GM18508 (cell line): ENCODE results near the gene FHOD3.
"Not testable (repeated sequence)": the region's sequence is repeated elsewhere in the genome, so short reads cannot be mapped to it uniquely, and the experiment has no call there.

Source experiments
- ATAC-seq: cut with Tn5 transposase; IDR thresholded peaks from one replicate; pipeline ENCODE4 v1.9.1; 2021; ENCODE audit warnings: moderate number of reproducible peaks; ENCODE audit not compliant: insufficient read depth, unreplicated experiment

The FHOD3 gene

DNA sequence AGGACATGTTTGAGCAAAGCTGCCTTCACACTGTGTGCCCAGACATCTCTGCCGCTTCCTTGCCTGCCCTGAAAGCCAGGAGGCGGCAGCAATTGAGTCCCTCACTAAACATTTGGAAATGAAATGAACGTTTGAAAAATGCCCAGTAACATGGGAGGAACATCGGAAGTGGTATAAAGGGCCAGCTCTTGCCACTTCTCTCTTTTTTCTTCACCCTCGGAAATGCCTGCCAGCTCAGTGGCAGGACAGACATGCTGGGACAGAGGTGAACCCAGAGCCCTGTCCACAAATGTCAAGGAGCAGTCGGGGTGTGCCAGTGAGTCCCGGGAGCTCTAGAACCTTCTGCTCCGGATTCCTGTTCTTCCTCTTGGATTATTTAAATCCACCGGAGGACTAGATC, 485.2 kb downstream of the FHOD3 start:
- ATAC-seq: no peak

DNA sequence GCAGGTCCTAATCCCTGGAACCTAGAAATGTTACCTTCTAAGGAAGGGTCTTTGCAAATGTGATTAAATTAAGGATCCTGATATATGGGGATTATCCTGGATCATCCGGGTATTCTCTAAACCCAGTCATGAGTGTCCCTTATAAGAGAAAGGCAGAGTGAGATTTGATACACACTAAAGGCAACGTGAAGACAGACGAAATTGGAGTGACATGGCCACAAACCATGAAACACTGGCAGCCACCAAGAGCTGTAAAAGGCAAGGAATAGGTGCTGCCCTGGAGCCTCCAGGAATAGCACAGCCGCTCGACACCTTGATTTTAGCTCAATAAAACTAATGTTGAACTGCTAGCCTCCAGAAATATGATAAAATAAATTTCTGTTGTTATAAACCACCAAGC, 486.3 kb downstream of the FHOD3 start:
- no peak for ATAC-seq

DNA sequence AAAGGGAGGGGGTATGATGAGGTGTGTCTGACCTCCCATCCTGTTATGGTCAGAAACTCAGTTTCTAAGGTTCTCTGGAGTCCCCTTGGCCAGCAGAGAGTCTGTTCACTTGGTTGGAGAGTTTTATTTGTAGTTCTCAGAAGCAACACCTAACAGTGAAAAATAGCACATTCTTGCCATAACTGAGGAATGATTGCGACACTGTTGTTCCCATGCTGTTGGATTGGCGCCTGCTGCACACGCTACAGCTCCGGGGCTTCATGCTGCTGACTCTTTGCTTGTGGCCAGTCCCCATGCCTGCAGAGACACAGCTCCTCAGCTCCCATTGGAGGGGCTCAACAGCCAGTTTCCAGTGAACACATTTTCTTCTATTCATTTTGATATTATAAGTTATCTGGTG, 489.2 kb downstream of the FHOD3 start:
- ATAC-seq: no peak

DNA sequence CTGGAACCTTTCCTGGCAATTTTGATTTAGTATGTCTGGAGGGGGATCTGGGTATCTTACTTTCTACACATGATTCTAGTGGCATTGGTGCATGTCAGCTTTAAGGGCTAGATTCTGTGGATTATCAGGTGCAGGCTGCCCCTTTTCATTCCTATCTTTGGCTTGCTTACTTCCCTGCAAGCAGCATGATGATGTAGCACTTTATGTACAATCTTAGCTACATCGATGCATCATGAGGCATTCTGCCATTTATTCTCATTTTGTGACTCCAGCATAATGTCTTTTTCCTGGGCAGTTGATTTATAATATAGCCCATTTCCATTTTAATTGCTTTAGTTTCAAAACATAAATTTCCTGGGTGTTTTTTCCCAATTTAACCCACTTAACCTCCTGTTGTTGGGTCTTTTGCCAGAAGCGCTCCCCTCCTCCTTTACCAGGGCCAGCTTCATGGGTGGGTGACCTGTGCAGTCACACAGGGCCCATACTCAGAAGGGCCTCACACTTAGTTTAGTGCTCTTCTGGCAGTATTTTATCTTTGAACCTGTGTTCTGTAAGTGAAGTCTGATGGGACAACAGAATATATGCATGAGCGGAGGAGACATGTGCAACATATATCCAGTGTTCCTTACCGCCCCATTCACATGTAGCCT, 495.2 kb downstream of the FHOD3 start:
- ATAC-seq: no peak

GRCh38 chr18:36798738-36799473, 501.4 kb downstream of the FHOD3 start:
- ATAC-seq: no peak

DNA sequence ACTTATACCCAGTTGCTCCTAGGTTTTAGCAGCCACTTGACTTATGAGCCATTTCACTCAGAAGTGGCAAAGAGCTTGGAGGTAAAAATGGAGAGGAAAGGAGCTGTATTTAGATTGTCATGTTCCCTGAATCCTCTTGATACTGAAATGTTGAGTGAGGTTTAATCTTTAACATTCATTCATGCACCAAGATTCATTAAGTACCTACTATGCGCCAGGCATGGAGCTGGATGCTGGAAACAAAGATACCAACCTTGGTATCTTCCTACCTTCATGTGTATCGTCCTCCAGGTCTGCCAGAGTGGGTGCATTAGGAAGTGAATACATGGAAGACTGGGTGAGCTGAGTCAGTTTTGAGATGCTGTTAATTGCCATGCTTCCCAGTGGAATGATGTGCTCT, 507.6 kb downstream of the FHOD3 start:
- ATAC-seq: no peak

DNA sequence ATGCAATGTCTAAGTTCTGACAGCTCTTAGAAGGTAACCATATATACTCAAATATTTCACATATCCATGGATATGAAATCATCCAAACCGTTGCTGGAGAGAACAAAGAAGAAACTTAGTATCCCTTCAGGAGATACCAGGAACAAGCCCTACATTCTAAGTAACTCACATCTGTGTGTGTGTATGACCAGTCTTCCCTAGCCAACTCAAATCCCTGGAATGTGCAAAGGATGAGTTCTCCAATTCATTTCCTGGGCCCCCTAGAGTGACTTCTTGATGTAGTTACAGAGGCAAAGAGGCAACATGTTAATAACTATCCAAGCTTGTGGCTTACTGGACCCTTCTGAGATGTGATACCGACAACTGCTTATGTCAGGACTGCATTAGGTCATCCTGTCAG, 511.2 kb downstream of the FHOD3 start:
- no peak for ATAC-seq

- peak; percentile 95 for ATAC-seq
These were observed 512.3 kb downstream of the FHOD3 start for GRCh38 chr18:36809590-36810381.

- ATAC-seq: no peak
These were observed 513.9 kb downstream of the FHOD3 start for GRCh38 chr18:36811430-36811829.

DNA sequence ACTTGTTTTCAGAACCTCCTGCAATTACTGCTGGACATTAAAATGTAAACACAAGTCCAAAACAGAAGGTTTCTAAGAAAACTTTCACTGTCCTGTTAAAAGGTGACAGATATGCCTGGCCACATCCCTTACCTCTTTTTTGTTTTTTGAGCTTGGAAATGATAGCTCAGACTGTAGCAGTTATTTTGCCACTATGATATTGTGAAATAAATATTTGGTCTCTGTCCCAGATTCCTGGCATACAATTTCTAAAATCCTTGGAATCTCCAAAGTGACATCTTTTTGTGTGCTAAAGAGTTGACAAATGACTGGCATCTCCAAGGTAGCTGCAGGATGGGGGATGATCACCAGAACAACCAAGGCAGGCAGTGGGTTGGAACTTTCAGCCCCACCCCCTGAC, 514.4 kb downstream of the FHOD3 start:
- no peak for ATAC-seq

GRCh38 chr18:36812678-36813077, 515.2 kb downstream of the FHOD3 start:
- ATAC-seq: no peak

DNA sequence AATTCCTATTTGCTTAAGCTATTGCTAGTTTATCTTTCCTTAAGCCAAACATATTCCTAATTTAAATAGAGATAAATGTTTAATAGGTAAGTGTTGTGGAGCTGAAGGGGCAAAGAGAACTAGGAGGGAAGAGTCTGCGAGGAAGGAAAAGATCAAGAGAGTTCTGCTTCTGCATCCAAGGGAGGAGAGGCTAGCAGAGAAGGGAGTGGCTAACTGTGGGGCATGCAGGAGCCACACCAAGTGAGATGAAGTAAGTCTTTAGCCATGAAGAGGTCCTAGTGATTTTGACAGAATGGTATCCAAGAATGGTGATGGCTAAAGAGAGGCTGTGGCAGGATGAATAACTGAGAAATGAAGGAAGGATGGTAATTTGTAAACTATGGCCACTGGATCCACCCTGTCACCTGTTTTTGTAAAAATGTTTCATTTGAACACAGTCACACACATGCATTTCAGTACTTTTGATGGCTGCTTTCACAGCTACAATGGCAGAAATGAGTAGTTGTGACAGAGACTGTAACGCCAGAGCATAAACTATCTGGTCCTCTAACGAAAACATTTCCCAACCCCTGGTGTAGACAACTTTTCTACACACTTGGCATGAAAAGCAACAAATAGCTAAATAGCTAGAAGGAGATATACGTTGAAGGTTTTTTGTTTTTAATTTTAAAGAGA, 515.7 kb downstream of the FHOD3 start:
- ATAC-seq: no peak

GRCh38 chr18:36813824-36814223, 516.3 kb downstream of the FHOD3 start:
- no peak for ATAC-seq

DNA sequence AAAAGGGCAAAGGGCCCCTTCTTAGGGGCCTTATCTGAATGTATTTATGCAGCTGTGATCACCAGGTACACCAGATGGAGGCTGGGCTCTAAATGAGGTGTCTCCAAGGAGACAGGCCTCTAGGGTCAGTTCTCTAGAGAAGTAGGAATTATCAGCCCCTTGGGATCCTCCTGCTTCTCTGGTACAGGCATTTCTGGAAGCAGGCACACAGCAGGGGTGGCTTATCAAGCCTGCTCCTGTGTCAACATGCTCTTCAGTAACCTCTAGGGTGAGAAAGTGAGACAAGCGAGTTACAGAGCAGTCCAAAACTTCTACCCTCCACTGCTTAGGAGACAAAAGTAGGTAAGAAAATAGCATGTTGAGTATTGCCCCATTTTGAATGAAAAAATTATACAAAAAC, 517.5 kb downstream of the FHOD3 start:
- ATAC-seq: no peak

GRCh38 chr18:36816096-36816495, 518.6 kb downstream of the FHOD3 start:
- ATAC-seq: not testable (repeated sequence)

GRCh38 chr18:36817039-36817438, 519.5 kb downstream of the FHOD3 start:
- ATAC-seq: no peak

DNA sequence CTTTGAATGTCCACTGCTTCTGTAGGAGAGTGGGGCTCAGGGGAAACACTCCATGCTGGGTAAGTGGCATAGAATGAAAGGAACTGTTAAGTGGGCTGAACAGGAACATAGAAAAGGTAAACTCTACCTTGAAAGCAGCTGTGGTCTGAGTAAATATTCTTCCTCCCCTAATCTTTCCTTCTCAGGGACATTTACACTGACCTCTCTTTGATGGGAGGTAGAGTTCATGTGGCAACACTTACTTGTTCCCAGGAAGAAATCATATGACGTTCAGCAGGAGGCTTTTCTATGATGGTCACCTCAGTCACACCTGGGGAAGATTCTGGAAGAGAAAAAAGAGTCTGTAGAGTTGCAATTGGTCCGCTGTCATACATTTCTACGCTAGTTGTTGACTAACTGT, 521.1 kb downstream of the FHOD3 start:
- no peak for ATAC-seq

GRCh38 chr18:36819621-36820020, 522.1 kb downstream of the FHOD3 start:
- ATAC-seq: no peak

DNA sequence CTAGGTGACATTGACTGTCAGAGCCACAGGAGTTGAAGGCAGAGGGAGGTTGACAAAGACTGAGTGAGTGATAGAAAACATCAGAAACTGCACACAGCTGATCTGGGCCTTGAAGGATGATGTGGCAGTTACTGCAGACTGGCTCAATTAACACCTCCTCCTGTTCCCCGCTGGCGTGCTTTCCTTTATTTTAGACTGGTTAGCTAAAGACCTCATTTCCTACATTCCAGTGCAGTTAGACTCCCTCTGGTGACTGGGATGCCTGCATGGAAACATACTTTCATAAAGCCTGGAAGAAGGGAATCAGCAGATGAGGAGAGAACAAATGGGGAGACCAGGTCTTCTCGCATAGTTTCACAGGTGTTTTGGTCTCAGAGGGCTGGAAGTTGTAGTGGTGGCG, 524.2 kb downstream of the FHOD3 start:
- no peak for ATAC-seq

- ATAC-seq: no peak
These were observed 528.0 kb downstream of the FHOD3 start for GRCh38 chr18:36825526-36825925.

DNA sequence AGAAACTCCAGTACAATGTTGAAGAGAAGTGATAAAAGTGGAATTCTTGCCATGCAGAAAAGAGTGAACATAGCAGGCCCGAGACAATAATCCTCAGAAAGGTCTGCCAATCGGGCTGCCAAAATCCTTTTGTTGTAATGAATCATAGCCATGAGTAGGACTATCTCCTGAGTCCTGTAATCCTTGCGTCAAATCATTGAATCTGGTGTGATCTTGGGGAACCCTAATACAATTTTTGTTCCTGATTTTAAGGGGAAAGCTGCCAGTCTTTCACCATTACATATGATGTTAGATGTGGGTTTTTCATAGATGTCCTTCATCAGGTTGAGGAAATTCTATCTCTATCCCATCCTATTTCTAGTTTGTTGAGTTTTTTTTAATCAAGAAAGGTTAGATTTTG, 529.0 kb downstream of the FHOD3 start:
- no peak for ATAC-seq
